ENCODE data around the gene TSHR.
"Not testable (repeated sequence)": the region's sequence is repeated elsewhere in the genome, so short reads cannot be mapped to it uniquely, and the experiment has no call there.

Gene TSHR

GRCh38 chr14:81091139-81091538, 135.7 kb downstream of the TSHR start:
- FAIRE-seq = no peak

GRCh38 chr14:81091660-81092059, 136.2 kb downstream of the TSHR start:
- no peak for FAIRE-seq

- FAIRE-seq = no peak
Measured at GRCh38 chr14:81093651-81094050, 138.2 kb downstream of the TSHR start.

GRCh38 chr14:81095539-81095938, 140.1 kb downstream of the TSHR start:
- no peak for FAIRE-seq

GRCh38 chr14:81096656-81097055, 141.2 kb downstream of the TSHR start:
- FAIRE-seq = no peak

GRCh38 chr14:81102217-81102616, 146.8 kb downstream of the TSHR start:
- FAIRE-seq = no peak

- no peak for FAIRE-seq
Measured at GRCh38 chr14:81103443-81103842, 148.0 kb downstream of the TSHR start.

GRCh38 chr14:81105378-81105777, 150.0 kb downstream of the TSHR start:
- no peak for FAIRE-seq

- no peak for FAIRE-seq
Measured at GRCh38 chr14:81105961-81106360, 150.5 kb downstream of the TSHR start.

GRCh38 chr14:81110186-81110585, 154.8 kb downstream of the TSHR start:
- no peak for FAIRE-seq

GRCh38 chr14:81113176-81113575, 157.8 kb downstream of the TSHR start:
- FAIRE-seq = no peak

- not testable (repeated sequence) for FAIRE-seq
Measured at GRCh38 chr14:81113945-81114820, 158.8 kb downstream of the TSHR start.

GRCh38 chr14:81120501-81120900, 165.1 kb downstream of the TSHR start:
- no peak for FAIRE-seq

GRCh38 chr14:81122326-81122725, 166.9 kb downstream of the TSHR start:
- no peak for FAIRE-seq

- FAIRE-seq = no peak
Measured at GRCh38 chr14:81123811-81124210, 168.4 kb downstream of the TSHR start.

GRCh38 chr14:81125536-81125935, 170.1 kb downstream of the TSHR start:
- FAIRE-seq = no peak

GRCh38 chr14:81127785-81128184, 172.4 kb downstream of the TSHR start:
- no peak for FAIRE-seq

- no peak for FAIRE-seq
Measured at GRCh38 chr14:81129242-81129641, 173.8 kb downstream of the TSHR start.

GRCh38 chr14:81132468-81132867, 177.0 kb downstream of the TSHR start:
- FAIRE-seq = no peak

- no peak for FAIRE-seq
Measured at GRCh38 chr14:81133400-81133799, 178.0 kb downstream of the TSHR start.

- FAIRE-seq = no peak
Measured at GRCh38 chr14:81137316-81137715, 181.9 kb downstream of the TSHR start.

GRCh38 chr14:81138429-81138828, 183.0 kb downstream of the TSHR start:
- FAIRE-seq = no peak

- FAIRE-seq = no peak
Measured at GRCh38 chr14:81141426-81141825, 186.0 kb downstream of the TSHR start.

- no peak for FAIRE-seq
Measured at GRCh38 chr14:81143793-81144192, 188.4 kb downstream of the TSHR start.
